PC-9 (cell line): Measurements from ENCODE around the gene ZNF317. TPM values are rescaled to one million over a fixed set of nuclear protein-coding genes. Genes with fewer than 3 reads are reported as not detected.
"Not testable (repeated sequence)": the region's sequence is repeated elsewhere in the genome, so short reads cannot be mapped to it uniquely, and the experiment has no call there.

Source experiments
- BruUV-seq: library from RNA; stranded (reverse); fragments of 400-500 nt; replicated peaks from 2 replicates; lab custom pipeline; 2021; lab: Mats Ljungman, UMichigan
- CTCF ChIA-PET: fragments of 300-600 bp; sonication (Branson Sonifier 250); formaldehyde crosslinking; loops from one replicate; lab custom pipeline; 2022; ENCODE audit warnings: antibody characterized with exemption; lab: Charles Lee
- POLR2A ChIA-PET: fragments of 300-600 bp; sonication (Branson Sonifier 250); formaldehyde crosslinking; loops from one replicate; lab custom pipeline; 2022; ENCODE audit warnings: antibody characterized with exemption; ENCODE audit not compliant: unreplicated experiment; lab: Charles Lee
- DNase-seq, 2 experiments: peaks; one replicate each; pipeline versions ENCODE4 v3.0.0 to v3.0.0-alpha.2; 2015 to 2022; ENCODE audit warnings: mixed read lengths in 1 of 2
- H2AFZ ChIP-seq: fragments of 200-600 bp; sonication (generic); 2 replicates; pipeline ENCODE4 v1.8.1; 2017; ENCODE audit warnings: antibody characterized with exemption
- H3F3A ChIP-seq: fragments of 200-600 bp; sonication (generic); 2 replicates; pipeline ENCODE4 v1.8.1; 2017; ENCODE audit warnings: antibody characterized with exemption, mild to moderate bottlenecking, low read depth; ENCODE audit not compliant: insufficient read depth
- H3K27ac ChIP-seq: fragments of 200-600 bp; sonication (generic); 2 replicates; pipeline ENCODE4 v1.6.1; 2016; ENCODE audit warnings: mixed run types
- H3K27me3 ChIP-seq: fragments of 200-600 bp; sonication (generic); 2 replicates; pipeline ENCODE4 v1.6.1; 2016; ENCODE audit warnings: low read depth, mixed run types; ENCODE audit not compliant: insufficient read depth
- H3K36me3 ChIP-seq: fragments of 200-600 bp; sonication (generic); 2 replicates; pipeline ENCODE4 v1.6.1; 2016; ENCODE audit warnings: low read depth, mixed run types
- H3K4me1 ChIP-seq: fragments of 200-600 bp; sonication (generic); replicated peaks from 2 replicates; pipeline ENCODE4 v1.6.1; 2016; ENCODE audit warnings: mixed run types; ENCODE audit not compliant: insufficient read depth
- H3K4me2 ChIP-seq: fragments of 200-600 bp; sonication (generic); 2 replicates; pipeline ENCODE4 v1.6.1; 2017; ENCODE audit warnings: mixed run types
- H3K4me3 ChIP-seq: fragments of 200-600 bp; sonication (generic); 2 replicates; pipeline ENCODE4 v1.6.1; 2016; ENCODE audit warnings: mixed run types
- H3K79me2 ChIP-seq: fragments of 200-600 bp; sonication (generic); 2 replicates; pipeline ENCODE4 v1.6.1; 2017; ENCODE audit warnings: low read depth, mixed run types
- H3K9me2 ChIP-seq: fragments of 200-600 bp; sonication (generic); 2 replicates; pipeline ENCODE4 v1.8.1; 2017; ENCODE audit warnings: mild to moderate bottlenecking; ENCODE audit not compliant: insufficient read depth
- H3K9me3 ChIP-seq: fragments of 200-600 bp; sonication (generic); 2 replicates; pipeline ENCODE4 v1.8.1; 2016; ENCODE audit warnings: low read depth; ENCODE audit not compliant: insufficient read depth
- H4K20me1 ChIP-seq: fragments of 200-600 bp; sonication (generic); 2 replicates; pipeline ENCODE4 v1.8.1; 2017; ENCODE audit not compliant: insufficient read depth
- CTCF ChIP-seq: fragments of 200-600 bp; sonication (generic); conservative IDR thresholded peaks from 2 replicates; pipeline ENCODE4 v1.6.1; 2017; ENCODE audit warnings: mixed run types, antibody characterized with exemption, mild to moderate bottlenecking, moderate library complexity
- EZH2 ChIP-seq: fragments of 200-600 bp; sonication (generic); IDR thresholded peaks from 2 replicates; pipeline ENCODE4 v1.8.0; 2017; ENCODE audit warnings: antibody characterized with exemption, low read depth
- intact Hi-C: fragments of 100-400 bp; cut with micrococcal nuclease; formaldehyde crosslinking; loops from one replicate; pipeline ENCODE4 v1.10.0; 2022; ENCODE audit not compliant: unreplicated experiment
- total RNA-seq: library from RNA; stranded (reverse); gene quantifications from 2 replicates; pipeline ENCODE4 v1.2.3, GENCODE V29; 2021

ZNF317 gene
- total RNA-seq, 1 experiment from 2014 or later = 28.2 TPM

GRCh38 chr19:9189535-9189934 lies 49.3 kb downstream of the ZNF317 start:
- ChIA-PET CTCF (no interaction called here), POLR2A (no interaction called here)
- no TSS peak for BruUV-seq
- Histone ChIP-seq H3K9me2 (no peaks in the 10 kb centered on the region), H4K20me1 (no peaks in the 10 kb centered on the region), H3K36me3 (no peaks in the 10 kb centered on the region), H3K4me1 (no peaks in the 10 kb centered on the region), H3K27ac (no peak overlapping the region), H3F3A (no peaks in the 10 kb centered on the region), H3K4me3 (no peak overlapping the region), H3K27me3 (peaks cover 52% of the 10 kb centered on the region), H3K79me2 (no peaks in the 10 kb centered on the region), H2AFZ (no peak overlapping the region), H3K9me3 (peaks cover 9% of the 10 kb centered on the region; the same call in 1 of the 2 replicates), H3K4me2 (no peak overlapping the region)
- TF ChIP-seq CTCF (no peak), EZH2 (no peak)
- intact Hi-C loops = no loop called here
- no peak for DNase-seq

GRCh38 chr19:9198044-9198443 lies 57.8 kb downstream of the ZNF317 start:
- intact Hi-C loops, BruUV-seq, CTCF ChIA-PET: not testable (repeated sequence)

GRCh38 chr19:9205501-9206113 lies 65.4 kb downstream of the ZNF317 start:
- Histone ChIP-seq H3K27me3 (peaks cover 73% of the 10 kb centered on the region), H3K36me3 (no peaks in the 10 kb centered on the region), H3K27ac (no peak overlapping the region), H3K79me2 (no peaks in the 10 kb centered on the region), H3F3A (no peaks in the 10 kb centered on the region), H2AFZ (no peak overlapping the region), H3K4me2 (no peak overlapping the region), H4K20me1 (no peaks in the 10 kb centered on the region), H3K4me1 (no peaks in the 10 kb centered on the region), H3K9me2 (no peaks in the 10 kb centered on the region), H3K4me3 (no peak overlapping the region), H3K9me3 (no peaks in the 10 kb centered on the region)
- TF ChIP-seq CTCF = peak; percentile 94
- TF ChIP-seq EZH2 = no peak
- CTCF ChIA-PET = interaction anchor here (0.6 to 1.2 kb wide), 2 partner anchors 352 to 560 kb away, joined by 3 read pairs; no protein-coding TSS in a partner anchor
- DNase-seq = peak in 1 of 2 experiments; percentile 64
- POLR2A ChIA-PET = no interaction called here
- intact Hi-C loops = loop anchor here (5.0 kb wide), 1 partner anchor 587 kb away; no protein-coding TSS in a partner anchor
- BruUV-seq = no TSS peak

More at GRCh38 chr19:9198044-9198443, 57.8 kb downstream of the ZNF317 start:
- POLR2A ChIA-PET, H4K20me1 ChIP-seq, H3K4me2 ChIP-seq, H3F3A ChIP-seq, H3K9me2 ChIP-seq, H3K27ac ChIP-seq, H3K9me3 ChIP-seq, H3K4me3 ChIP-seq, H3K79me2 ChIP-seq, H3K36me3 ChIP-seq, H2AFZ ChIP-seq, H3K4me1 ChIP-seq, DNase-seq: not testable (repeated sequence)
- H3K27me3 ChIP-seq = peaks cover 50% of the 10 kb centered on the region

Other genes with a start within 250 kb of the ZNF317 start
- 75.0 and 85.0 TPM in 2 replicates for gene MUC16, start 130.0 kb upstream of the ZNF317 start, total RNA-seq
- not detected in 2 replicates for gene OR1M1, start 53.3 kb upstream of the ZNF317 start, total RNA-seq
- not detected in 2 replicates for gene OR7G2, start 32.9 kb upstream of the ZNF317 start, total RNA-seq
- gene OR7G1, start 24.6 kb upstream of the ZNF317 start, total RNA-seq = not detected in 2 replicates
- gene OR7G3, start 13.4 kb upstream of the ZNF317 start, total RNA-seq = not detected in 2 replicates
- gene OR7D2, start 38.6 kb downstream of the ZNF317 start, total RNA-seq = not detected in 2 replicates
- not detected in 2 replicates for gene OR7D4, start 79.2 kb downstream of the ZNF317 start, total RNA-seq
- gene OR7E24, start 110.5 kb downstream of the ZNF317 start, total RNA-seq = not detected in 2 replicates
- gene ZNF699, start 169.4 kb downstream of the ZNF317 start, total RNA-seq = 2.2 and 2.6 TPM in 2 replicates
- gene ZNF559, start 183.8 kb downstream of the ZNF317 start, total RNA-seq = 10.5 and 12.5 TPM in 2 replicates
- gene ZNF177, start 222.6 kb downstream of the ZNF317 start, total RNA-seq = 0.38 and 0.55 TPM in 2 replicates